Right atrium auricular region (tissue), 2 donors: ENCODE measurements around the gene UTP18. TPM values are rescaled to one million over a fixed set of nuclear protein-coding genes. Genes with fewer than 3 reads are reported as not detected.

Experiments used
- DNase-seq: peaks from one replicate; pipeline ENCODE4 v3.0.0-alpha.2; 2019; ENCODE audit warnings: low spot score
- H3K27ac ChIP-seq, 2 donors: fragments of 200-600 bp; sonication (generic); 1 replicate in 1 of 2; 2 replicates in 1 of 2; pipeline ENCODE4 v1.5.1; 2016 to 2019
- H3K27me3 ChIP-seq, 2 donors: fragments of 200-600 bp; sonication (generic); one replicate each; pipeline versions ENCODE4 v1.5.1 to v1.6.0; 2017 to 2019
- H3K36me3 ChIP-seq: fragments of 200-600 bp; sonication (generic); one replicate; pipeline ENCODE4 v1.5.1; 2016
- H3K4me1 ChIP-seq, 2 donors: fragments of 200-600 bp; sonication (generic); one replicate each; pipeline versions ENCODE4 v1.5.1 to v1.6.0; 2017 to 2019
- H3K4me3 ChIP-seq, 2 donors: fragments of 200-600 bp; sonication (generic); 1 replicate in 1 of 2; 2 replicates in 1 of 2; pipeline ENCODE4 v1.5.1; 2017 to 2019; ENCODE audit warnings: mild to moderate bottlenecking in 1 of 2, moderate library complexity in 1 of 2
- H3K9me3 ChIP-seq, 2 donors: fragments of 200-600 bp; sonication (generic); one replicate each; pipeline ENCODE4 v1.5.1; 2019
- total RNA-seq, 2 donors: library from RNA; depleted of rRNA; stranded (reverse); fragments of >200 nt; gene quantifications; one replicate each; pipeline ENCODE4 v1.1.0, GENCODE V29; 2016
- TF ChIP-seq, protein P1 (sequence below), 2 donors: fragments of 200-600 bp; sonication (generic); IDR thresholded peaks; one replicate each; pipeline ENCODE4 v1.5.1; 2019; ENCODE audit warnings: antibody characterized with exemption in 2 of 2

The UTP18 gene
- total RNA-seq, 2 donors from 2014 or later, result 5.2 to 15.1 TPM

DNA sequence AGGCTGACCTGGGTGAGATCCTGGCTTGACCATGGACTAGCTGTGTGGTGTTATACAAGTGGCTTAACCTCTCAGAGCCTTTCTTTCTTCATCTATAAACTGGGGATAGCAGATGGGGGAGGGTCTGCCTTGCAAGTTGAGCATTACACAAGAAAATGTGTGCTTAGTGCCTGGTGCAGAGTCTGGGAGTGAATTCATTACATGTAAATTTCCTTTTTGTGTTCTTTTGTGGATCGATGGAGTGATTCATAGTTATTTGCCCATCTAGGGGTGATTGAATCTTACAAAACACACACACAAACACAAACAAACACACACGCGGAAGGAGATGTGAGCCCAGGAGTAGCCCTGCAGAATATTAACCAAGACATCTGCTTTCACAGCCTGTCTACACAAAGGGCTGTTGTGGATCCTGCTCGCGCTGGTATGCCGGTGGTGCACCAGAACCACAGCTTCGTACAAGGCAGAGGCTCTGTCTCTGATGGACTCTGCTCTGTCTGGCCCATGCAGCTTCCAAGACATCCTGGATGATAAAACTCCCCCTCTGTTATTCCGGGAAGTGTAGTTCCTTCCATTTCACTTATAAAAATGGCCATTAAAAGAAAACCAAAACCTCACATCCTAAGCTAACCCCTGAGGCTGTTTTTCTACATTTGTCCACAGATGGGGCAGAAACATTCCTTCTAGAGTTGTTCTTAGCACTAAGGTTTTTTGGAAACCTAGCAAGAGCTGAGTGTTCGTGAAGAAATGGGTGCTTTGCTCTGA is 86.1 kb downstream of the UTP18 start:
- no peaks in the 10 kb centered on the region for H3K4me1 ChIP-seq
- H3K27ac ChIP-seq, result no peak overlapping the region
- H3K4me3 ChIP-seq, result no peak overlapping the region
- H3K9me3 ChIP-seq, result no peaks in the 10 kb centered on the region
- no peaks in the 10 kb centered on the region for H3K27me3 ChIP-seq
- no peak for DNase-seq
- H3K36me3 ChIP-seq, result no peaks in the 10 kb centered on the region
- TF ChIP-seq, protein P1, sequence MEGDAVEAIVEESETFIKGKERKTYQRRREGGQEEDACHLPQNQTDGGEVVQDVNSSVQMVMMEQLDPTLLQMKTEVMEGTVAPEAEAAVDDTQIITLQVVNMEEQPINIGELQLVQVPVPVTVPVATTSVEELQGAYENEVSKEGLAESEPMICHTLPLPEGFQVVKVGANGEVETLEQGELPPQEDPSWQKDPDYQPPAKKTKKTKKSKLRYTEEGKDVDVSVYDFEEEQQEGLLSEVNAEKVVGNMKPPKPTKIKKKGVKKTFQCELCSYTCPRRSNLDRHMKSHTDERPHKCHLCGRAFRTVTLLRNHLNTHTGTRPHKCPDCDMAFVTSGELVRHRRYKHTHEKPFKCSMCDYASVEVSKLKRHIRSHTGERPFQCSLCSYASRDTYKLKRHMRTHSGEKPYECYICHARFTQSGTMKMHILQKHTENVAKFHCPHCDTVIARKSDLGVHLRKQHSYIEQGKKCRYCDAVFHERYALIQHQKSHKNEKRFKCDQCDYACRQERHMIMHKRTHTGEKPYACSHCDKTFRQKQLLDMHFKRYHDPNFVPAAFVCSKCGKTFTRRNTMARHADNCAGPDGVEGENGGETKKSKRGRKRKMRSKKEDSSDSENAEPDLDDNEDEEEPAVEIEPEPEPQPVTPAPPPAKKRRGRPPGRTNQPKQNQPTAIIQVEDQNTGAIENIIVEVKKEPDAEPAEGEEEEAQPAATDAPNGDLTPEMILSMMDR (IDR thresholded peaks at IDR 0.05), result no peak

Other genes starting within 250 kb of the UTP18 start
- 10 to 100 TPM; 56.4 to 56.5 TPM for gene SPAG9, start 139.7 kb upstream of the UTP18 start, total RNA-seq
- gene NME1, start 107.0 kb upstream of the UTP18 start, total RNA-seq, result 10 to 100 TPM; 12.4 to 22.9 TPM
- gene NME2, start 94.1 kb upstream of the UTP18 start, total RNA-seq, result 100 to 1,000 TPM; 290 to 306 TPM
- gene MBTD1, start 497 bp upstream of the UTP18 start, total RNA-seq, result 1 to 10 TPM; 3.2 to 5.2 TPM